GM18502 (cell line): ENCODE results near the gene KDM4B.
"Not testable (repeated sequence)": the region's sequence is repeated elsewhere in the genome, so short reads cannot be mapped to it uniquely, and the experiment has no call there.

Experiments
- ATAC-seq: cut with Tn5 transposase; IDR thresholded peaks from one replicate; pipeline ENCODE4 v1.9.1; 2021; ENCODE audit warnings: mild to moderate bottlenecking; ENCODE audit not compliant: unreplicated experiment, poor library complexity

The KDM4B gene

DNA sequence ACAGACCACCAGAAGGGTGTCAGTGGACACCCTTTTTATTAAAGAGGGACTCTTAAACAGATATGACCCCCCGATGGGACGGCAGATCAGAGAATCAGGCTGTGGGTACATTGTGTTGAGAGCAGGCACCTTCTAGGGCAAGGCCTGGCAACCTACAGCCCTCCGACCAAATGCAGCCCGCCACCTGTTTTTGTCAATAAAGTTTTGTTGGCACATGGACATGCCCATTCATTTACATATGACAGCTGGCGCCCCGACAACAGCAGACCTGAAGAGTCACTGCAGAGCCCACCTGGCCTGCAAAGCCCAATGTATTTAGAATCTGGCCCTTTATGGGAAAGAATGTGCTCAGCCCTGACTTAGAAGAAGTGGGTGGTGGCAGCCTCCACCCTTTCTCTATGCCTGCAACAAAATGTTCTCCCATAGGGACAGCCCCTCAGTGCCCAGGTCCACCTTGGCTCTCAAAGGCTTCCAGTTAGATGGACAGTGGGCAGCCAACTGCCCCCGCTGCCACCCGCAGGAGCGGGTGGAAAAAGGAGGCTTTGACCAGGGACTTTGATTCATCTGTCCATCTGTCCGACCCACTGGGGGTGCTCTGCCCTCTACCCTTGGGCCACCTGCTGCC lies 186.8 kb downstream of the KDM4B start:
- no peak for ATAC-seq

DNA sequence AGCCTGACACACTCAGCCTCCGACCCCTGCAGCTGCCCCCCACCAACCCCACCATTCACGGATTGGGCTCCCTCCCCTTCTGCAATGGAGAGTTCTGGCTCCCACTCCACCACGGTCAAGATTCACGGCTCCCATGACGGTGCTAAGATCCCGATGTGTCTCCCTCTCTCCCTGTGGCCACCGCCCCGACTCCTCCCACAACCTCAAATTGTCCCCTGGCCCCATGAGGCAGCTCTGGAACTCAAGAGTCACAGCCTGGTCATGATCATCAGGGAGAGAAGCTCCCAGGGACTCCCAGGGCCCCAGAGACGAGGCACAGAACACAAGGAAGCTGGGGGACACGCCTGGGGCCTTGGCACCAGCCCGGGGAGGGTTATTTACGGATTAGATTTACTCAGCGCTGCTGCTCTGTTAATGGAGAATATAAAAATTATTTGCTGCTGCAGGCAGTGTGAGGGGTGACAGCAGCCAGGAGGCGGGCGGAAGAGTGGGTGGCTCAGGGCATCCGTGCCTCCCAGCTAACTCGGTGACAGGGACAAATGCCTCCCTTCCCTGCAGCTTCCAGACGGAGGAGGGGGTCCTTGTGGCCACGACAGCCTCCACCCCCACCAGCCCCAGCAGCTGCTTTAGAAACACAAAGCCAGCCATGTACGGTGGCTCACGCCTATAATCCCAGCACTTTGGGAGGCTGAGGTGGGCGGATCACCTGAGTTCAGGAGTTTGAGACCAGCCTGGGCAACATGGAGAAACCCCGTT lies 187.5 kb downstream of the KDM4B start:
- no peak for ATAC-seq

DNA sequence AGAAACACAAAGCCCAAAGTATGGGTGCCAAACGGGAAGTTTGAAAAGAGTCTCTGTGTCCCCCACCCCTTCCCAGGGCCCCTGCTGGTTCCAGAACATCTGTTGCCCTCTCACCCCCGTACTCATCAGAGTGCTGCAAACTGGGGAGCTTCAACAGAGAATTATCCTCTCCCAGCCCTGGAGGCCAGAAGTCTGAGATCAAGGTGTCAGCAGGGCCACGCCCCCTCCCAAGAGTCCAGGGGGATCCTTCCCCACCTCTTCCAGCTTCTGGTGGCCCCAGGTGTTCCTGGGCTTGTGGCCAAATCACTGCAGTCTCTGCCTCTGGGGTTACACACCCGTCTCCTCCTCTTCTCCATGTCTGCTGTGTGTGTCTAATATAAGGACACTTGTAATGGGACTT lies 188.3 kb downstream of the KDM4B start:
- no peak for ATAC-seq

DNA sequence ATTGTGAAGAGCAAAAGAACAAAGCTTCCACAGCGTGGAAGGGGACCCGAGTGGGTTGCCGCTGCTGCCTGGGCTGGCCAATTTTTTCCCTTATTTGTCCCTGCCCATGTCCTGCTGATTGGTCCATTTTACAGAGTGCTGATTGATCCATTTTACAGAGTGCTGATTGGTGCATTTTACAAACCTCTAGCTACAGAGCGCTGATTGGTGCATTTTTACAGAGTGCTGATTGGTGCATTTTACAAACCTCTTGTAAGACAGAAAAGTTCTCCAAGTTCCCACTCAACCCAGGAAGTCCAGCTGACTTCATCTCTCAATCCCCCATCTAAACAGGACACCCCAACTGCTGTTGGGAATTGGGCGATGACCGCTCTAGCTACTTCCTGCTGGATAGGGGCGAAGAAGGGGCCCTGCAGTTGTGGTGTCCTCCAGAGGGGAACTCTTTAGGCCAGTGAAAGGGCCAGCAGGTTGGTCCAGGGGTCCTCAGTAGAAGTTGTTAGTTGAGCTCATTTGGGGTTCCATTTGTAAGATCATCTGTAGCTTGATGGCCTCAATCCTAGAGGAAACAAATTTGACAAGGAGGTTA lies 189.7 kb downstream of the KDM4B start:
- ATAC-seq: not testable (repeated sequence)

DNA sequence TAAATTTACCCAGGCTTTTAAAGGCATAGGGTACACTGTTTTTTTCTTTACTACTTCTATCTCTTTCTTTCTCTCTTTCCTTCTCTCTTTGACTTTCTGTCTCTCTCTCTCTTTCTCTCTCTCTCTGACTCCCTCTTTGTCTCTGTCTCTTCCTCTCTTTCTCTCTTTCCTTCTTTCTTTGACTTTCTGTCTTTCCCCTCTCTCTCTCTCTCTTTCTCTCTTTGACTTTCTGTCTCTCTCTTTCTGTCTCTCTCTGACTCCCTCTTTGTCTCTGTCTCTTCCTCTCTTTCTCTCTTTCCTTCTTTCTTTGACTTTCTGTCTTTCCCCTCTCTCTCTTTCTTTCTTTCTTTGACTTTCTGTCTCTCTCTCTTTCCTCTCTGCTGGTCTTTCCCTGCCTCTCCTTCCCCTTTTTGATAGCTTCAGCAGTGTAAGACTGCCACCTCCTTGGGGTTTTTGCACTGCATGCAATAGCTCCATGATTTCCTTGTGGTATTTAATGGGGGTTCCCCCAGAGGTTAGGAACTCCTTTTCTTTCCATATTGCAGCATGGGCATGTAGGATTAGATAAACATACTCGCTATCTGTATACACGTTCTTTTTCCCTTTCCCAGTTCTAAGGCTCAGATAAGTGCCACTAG lies 191.4 kb downstream of the KDM4B start:
- not testable (repeated sequence) for ATAC-seq

DNA sequence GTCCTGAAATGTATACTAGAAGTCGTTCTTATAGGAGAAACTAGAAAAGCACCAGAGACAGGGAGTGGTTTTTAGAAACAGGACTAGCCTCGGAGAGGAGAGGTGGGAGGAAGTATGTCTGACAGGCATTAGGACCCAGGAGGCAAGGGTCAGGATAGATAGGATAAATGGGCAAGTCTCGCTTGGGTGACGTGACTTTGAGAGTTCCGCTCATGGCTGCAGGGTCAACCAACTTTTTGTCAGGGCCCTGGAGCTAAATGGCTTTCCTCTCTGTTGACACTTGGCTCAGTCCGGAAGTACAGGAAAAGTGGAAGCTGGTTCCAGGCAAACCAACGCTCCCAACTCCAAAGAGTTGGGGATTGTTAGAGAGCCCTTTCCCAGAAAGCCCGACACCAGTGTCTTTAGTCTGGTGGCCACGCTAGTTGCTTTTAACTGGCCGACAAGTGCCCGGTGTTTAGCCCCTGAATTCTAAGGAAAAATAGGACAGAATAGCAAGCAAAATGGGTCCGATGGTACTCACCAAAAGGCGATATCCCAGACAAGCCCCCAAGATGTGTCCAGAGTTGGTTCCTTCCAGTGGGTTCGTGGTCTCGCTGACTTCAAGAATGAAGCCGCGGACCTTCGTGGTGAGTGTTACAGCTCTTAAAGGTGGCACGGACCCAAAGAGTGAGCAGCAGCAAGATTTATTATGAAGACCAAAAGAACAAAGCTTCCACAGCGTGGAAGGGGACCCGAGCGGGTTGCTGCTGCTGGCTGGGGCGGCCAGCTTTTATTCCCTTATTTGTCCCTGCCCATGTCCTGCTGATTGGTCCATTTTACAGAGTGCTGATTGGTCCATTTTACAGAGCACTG lies 196.2 kb downstream of the KDM4B start:
- ATAC-seq: not testable (repeated sequence)

DNA sequence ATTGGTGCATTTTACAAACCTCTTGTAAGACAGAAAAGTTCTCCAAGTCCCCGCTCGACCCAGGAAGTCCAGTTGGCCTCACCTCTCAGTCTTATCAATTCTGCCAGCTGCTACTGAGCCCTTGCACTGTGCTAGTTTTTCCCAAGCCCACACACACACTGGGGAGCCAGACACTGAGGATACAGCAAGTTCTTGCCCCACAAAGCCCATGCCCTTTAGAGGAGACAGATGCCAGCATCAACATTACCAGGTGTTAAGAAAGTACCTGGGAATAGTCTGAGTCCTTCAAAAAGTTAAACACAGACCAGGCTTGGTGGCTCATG lies 196.7 kb downstream of the KDM4B start:
- ATAC-seq: no peak

DNA sequence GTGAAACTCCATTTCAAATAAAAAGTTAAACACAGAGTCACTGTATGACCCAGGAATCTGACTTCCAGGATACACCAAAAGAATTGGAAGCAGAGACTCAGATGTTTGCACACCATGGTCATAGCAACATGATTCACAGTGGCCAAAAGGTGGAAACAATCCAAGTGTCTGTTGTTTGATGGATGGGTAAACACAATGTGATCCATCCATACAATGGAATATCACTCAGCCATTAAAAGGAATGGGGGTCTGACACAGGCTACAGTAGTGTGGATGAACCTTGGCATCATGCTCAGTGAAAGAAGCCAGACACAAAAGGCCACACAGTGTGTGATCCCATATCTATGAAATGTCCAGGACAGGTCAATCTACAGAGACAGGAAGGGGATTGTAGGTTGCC lies 197.3 kb downstream of the KDM4B start:
- no peak for ATAC-seq

DNA sequence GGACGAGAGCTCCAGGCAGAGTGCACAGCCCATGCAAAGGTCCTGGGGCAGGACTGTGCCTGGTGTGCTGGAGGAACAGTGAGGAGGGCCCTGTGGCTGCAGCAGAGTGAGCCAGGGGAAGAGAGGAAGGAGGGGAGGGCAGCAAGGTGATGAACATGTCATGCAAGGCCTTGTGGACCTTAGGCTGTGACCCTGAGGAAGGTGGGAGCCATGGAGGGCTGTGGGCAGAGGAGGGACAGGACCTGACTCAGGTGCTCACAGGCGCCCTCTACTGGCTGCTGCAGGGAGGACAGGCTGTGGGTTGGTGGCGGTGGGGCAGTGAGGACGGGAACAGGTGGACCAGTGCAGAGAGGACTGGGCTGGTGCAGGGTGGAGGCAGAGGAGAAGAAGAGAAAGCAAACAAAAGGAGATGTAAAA lies 201.4 kb downstream of the KDM4B start:
- ATAC-seq: no peak

DNA sequence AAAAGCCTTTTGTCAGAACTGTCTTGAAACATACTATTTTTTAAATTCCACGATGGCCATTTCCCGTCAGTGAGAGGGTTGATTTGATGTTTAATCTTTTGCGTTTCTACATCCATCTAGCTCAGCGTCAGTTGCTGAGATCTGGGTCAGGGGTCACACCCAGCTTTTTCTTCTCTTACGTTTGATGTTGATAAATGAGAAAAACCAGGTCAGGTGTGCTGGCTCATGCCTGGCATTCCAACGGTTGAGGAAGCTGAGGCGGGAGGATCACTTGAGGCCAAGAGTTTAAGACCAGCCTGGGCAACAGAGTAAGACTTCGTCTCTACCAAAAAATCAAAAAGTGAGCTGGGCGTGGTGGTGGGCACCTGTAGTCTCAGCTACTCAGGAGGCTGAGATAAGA lies 202.8 kb downstream of the KDM4B start:
- ATAC-seq: no peak

DNA sequence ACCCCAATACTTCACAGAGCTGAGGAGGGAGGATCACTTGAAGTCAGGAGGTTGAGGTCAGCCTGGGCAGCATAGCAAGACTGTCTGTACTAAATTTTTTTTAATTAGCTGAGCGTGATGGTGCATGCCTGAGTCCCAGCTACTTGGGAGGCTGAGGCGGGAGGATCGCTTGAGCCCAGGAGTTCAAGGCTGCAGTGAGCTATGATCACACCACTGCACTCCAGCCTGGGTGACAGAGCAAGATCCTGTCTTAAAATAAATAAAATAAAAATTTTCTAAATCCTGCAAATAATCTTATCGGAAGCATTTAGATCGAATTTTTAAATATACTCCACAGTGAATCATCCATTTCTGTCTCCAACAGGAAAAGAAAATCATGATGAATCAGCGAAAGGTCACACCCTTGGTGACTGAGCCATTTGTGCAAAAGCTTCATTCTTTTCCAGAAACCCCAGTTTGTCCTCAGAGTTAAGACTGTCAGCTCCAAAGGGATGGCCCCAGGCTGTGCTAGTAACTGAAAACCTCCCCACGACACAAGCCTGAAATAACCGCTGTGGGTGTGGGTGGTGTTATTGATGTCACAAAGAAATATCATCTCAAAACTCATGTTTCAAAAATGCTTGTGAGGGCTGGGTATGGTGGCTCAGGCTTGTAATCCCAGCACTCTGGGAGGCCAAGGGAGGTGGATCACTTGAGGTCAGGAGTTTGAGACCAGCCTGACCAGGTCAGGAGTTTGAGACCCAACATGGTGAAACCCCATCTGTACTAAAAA lies 204.1 kb downstream of the KDM4B start:
- no peak for ATAC-seq

DNA sequence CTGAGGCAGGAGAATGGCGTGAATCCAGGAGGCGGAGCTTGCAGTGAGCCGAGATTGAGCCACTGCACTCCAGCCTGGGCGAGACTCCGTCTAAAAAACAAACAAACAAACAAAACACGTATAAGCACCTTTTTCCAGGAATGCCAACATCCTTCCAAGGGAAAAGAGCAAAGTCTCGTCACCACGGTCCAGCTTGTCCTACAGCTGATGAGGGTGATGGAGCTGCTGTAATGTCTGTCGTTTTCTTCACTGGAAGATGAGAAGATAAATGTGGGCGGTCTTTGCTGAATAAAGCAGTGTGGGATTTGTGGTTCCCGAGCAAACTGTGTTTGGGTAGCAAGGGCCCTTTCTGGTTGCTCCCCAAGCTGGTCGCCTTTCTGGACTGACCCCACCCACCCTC lies 205.1 kb downstream of the KDM4B start:
- no peak for ATAC-seq

DNA sequence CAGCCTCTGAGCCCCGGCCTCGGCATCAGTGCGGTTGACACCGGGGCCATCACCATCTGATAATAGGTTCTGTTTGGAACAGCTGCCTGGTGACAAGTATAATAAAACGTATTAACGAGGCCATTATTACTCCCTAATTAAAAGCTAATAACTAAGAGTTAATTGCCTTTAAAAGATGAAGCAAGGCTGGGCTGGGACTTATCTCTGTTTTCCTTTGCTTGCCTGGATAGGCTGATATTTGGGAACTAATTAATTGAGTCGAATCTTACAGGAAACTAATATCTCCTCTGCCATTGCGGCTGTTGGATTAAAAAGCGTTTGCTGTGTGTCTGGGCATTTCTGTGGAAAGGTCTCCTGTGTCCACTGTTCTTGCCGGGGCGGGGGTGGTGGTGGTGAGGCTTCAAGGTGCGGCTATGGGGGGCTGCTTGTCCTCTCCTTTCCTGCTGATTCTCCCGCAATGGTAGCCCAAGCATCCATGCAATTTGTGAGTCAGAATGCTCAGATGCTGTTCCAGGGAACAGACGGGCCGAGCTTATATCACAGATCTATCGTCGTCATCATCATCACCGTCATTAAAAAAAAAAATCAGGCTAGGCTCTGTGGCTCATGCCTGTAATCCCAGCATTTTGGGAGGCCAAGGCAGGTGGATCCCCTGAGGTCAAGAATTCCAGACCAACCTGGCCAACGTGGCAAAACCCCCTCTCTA lies 209.0 kb downstream of the KDM4B start:
- ATAC-seq: no peak

DNA sequence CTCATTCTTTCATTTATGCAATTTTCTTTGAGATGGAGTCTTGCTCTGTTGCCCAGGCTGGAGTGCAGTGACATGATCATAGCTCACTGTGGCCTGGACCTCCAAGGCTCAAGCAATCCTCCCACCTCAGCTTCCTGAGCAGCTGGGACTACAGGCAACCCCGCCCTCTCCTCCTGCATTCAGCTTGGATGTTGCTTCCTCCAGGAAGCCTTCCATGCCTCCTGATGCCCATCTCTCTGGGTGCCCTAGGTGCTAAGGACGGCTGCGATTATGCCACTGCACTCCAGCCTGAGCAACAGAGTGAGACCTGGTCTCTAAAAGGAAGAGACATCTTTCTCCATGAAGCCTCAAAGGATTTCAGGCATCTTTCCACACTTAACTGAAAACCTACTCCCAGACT lies 209.9 kb downstream of the KDM4B start:
- ATAC-seq: no peak

DNA sequence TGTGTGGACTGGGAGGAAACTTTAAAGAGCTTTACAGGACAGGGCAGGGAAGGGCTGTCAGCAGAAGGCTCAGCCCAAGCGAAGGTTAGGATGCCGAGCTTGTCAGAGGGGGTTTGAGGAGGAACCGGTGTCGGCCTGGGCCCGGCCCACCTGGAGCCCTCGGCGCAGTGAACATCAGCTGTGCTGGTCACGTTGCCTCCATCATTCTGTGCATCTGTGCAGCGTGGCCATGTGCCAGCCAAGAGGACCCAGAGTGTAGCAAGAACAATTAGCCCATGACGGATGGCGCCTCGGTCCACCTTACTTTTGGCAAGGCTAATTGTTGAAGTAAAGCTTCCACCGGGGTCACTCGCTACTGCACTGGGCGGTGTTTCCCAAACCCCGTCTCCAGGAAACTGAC lies 210.3 kb downstream of the KDM4B start:
- no peak for ATAC-seq

DNA sequence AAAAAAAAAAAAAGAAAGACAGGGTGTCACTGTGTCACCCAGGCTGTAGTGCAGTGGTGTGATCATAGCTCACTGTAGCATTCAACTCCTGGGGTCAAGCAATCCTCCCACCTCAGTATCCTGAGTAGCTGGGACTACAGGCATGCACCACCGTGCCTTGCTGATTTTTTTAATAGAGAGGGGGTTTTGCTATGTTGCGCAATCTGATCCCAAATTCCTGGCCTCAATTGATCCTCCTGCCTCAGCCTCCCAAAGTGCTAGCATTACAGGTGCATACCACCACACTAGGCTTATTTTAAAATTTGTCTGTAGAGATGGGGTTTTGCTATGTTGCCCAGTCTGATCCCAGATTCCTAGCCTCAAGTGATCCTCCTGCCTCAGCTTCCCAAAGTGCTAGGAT lies 212.4 kb downstream of the KDM4B start:
- no peak for ATAC-seq

DNA sequence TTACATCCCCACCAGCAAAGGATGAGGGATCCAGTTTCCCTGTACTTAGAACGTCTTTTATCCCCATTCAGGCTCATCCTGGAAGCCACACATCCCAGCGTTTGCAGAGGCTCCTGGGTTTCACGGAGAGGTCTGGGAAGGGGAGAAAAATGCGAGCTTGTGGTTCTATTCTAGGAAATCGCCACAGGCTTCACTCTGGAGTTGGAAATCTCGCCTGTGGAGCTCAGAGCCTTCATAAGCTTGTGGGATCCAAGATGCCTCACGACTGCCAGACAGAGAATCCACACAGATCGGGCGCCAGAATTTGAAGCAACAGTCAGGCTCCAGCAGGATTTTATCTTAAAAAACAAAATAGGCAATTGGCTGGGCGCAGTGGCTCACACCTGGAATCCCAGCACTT lies 213.8 kb downstream of the KDM4B start:
- no peak for ATAC-seq

DNA sequence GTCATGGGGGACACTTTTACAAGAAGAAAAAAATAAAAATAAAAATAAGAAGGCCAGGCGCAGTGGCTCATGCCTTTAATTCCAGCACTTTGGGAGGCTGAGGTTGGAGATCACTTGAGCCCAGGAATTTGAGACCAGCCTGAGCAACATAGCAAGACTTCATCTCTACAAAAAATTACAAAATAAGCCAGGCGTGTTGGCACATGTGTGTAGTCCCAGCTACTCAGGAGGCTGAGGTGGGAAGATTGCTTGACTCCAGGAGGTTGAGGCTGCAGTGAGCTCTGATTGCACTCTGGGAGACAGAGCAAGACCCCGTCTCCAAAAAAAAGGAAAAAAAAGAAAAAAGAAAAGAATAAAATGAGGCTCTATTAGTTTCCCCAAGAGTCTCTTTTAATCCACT lies 214.7 kb downstream of the KDM4B start:
- no peak for ATAC-seq

DNA sequence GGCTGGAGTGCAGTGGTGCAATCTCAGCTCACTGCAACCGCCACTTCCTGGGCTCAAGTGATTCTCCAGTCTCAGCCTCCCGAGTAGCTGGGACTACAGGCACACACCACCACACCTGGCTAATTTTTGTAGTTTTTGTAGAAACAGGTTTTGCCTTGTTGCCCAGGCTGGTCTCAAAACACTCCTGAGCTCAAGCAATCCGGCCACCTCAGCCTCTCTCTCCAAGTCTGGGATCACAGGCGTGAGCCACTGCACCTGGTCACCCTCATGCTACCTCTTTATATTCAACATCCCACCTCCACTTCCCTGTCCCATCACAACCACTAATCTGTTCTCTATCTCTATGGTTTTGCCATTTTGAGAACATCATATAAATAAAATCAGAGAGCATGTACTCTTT lies 216.0 kb downstream of the KDM4B start:
- ATAC-seq: no peak
